Pulmonary artery endothelial cell (primary cell): Measurements from ENCODE around the gene TOM1L2. TPM values are rescaled to one million over a fixed set of nuclear protein-coding genes. Genes with fewer than 3 reads are reported as not detected.
"Not testable (repeated sequence)": the region's sequence is repeated elsewhere in the genome, so short reads cannot be mapped to it uniquely, and the experiment has no call there.

ENCODE experiments used
- DNase-seq: peaks from one replicate; pipeline ENCODE4 v3.0.0-alpha.2; 2011; ENCODE audit warnings: low read depth, low spot score
- total RNA-seq: library from RNA; depleted of rRNA; stranded (reverse); fragments of >200 nt; gene quantifications from 2 replicates; pipeline ENCODE4 v1.2.3, GENCODE V29; 2014

The TOM1L2 gene
- total RNA-seq, 1 donor from 2014 or later = 14.3 TPM

DNA sequence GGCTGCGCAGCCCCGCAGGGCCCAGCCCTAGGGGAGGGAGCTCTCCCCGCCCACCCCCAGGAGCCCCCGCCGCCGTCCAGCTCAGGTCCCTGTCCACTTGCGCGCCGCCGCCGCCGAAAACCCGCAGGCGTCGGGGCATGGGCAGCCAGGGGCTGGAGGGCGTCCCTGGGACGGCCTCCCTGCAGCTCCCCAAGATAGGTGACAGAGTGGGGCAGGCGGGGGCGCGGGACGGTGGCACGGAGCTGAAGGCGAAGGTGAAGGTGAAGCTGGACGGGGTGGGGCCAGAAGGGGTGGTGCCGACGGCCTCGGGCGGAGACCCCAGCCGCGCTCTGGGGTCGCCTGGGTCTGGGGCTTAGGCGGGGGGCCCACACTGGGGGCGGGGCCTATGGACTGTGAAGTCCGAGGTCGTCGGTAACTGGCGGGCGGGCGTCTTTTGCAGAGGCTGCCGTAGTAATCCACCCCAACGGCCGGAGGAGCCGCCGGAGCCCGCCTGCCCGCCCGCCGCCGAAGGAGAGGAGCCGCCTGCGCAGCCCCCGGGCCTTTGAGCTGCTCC, 162.6 kb downstream of the TOM1L2 start:
- no peak for DNase-seq

DNA sequence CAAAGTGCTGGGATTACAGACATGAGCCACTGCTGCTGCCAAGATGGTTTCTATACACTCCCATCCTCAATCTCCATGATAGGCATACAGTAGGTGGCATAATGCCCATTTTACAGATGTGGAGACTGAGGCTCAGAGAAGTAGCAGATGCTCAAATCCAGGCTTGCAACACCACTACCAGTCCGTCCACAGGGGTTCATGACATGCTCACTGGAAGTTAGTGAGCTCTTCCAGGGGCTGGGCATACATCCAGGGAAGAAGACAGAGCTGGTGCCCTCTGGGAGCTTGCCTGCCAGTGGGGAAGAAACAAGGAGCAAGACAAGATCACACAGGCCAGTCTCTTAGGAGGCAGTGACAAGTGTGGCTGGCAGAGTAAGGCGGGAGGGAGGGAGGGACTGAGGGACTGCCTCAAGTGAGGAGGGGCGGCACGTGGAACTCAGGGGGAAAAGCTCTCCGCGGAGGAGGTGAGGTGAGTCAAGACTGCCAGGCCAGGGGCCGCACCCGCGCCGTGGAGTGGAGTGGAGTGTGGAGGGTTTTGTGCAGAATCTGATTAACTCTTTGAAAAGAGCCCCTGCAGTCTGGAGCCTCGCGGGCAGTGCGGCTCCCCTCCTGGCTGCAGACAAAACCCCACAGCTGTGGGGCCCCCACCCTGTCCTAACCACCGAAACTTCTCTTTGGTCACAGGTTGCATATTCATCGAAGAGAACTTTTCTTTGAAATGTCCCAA, 163.3 kb downstream of the TOM1L2 start:
- no peak for DNase-seq

DNA sequence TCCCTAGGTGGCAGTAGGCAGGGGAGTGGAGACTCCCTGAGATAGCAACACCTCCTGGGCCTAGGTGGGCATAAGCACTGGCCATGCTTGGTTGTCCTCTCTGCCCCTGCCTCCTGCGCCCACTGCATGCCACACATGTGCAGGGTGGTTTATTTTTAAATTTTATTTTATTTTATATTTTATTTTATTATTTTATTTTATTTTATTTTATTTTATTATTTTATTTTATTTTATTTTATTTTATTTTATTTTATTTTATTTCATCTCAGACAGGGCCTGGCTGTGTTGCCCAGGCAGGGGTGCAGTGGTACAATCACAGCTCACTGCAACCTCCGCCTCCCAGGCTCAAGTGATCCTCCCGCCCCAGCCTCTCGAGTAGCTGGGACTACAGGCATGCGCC, 164.0 kb downstream of the TOM1L2 start:
- DNase-seq = not testable (repeated sequence)

DNA sequence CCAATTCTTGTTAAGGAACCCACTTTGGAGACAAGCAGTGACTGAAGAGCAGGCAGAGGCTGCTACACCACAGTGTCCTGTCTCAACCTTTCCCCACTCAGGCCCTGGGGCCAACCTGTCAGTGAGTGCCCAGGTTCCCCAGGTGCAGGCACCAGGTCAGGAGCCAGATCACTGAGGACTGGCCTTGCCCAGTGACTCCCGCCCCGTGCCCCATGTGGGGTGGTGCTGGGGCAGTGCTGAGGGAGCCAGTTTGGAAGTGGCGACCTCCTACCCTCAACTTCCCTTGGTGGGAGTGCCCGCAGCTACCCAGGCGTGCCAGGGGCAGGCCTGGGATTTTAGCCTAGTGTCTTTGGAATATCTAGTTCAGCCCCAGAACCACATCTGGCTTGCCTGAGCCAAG, 164.8 kb downstream of the TOM1L2 start:
- no peak for DNase-seq

DNA sequence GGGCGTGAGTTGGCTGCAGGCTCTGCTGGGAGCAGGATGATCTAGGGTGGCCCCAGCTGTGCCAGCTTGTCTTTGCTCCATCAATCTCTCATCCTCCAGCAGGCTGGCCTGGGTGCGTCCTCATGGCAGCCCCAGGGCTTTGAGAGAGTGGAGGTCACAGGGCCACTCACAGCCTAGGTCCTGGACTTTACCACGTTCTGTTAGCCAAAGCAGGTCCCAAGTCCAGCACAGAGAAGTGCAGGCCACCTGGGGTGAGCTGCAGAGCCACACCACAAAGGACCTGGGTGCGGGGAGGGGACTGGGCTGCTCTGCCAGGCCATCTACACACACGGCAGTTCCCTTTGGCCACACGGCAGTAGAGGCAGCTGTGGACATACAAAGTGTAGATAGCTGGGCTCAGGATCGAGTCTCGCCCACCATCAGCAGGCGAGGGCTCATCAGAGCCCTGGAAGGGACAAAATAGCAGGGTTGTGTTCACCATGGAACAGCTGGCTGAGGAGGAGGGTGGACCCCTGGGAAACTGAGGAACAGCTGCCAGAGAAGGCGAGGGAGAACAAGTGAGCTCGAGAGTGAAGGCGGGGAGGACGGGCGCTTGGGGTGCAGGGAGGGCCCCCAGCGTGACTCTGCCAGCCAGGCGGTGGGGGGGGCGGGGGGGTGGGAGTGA, 165.5 kb downstream of the TOM1L2 start:
- DNase-seq = no peak

DNA sequence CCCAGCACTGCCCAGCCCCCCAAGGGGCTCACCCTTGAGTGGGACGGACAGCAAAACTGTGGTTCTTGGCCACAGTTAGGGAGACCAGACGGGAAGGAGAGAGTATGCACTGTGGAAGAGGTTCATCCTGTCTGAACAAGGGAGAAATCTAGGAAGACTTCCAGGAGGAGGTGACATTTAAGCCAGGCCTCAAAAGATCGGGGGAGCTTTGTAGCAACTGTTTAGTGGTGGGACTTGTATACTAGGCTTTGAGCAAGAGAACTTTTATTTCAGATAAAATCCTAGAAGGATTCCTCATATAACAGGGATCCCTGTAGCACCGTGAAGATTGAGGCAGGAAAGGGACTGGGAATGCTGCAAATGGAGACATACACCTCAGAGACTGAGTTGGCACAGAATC, 166.2 kb downstream of the TOM1L2 start:
- DNase-seq = no peak

DNA sequence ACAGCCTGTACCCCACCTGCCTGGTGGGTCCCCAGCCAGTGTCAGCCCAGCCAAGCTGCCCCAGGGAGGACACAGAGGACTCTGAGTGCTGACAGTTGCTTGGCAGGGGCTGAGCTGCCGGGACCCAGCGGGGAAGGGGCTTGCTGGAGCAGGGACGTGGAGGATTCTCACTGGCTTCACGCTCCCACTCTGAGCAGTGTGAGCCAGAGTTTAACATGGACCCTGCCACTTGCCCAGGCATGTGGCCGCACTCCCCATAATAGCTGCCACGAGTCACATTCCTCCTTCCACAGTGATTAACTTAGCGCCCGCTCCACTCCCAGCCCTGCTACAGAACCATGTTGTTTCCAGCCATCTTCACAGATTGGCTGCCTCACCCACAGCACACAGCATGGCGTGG, 166.6 kb downstream of the TOM1L2 start:
- no peak for DNase-seq

DNA sequence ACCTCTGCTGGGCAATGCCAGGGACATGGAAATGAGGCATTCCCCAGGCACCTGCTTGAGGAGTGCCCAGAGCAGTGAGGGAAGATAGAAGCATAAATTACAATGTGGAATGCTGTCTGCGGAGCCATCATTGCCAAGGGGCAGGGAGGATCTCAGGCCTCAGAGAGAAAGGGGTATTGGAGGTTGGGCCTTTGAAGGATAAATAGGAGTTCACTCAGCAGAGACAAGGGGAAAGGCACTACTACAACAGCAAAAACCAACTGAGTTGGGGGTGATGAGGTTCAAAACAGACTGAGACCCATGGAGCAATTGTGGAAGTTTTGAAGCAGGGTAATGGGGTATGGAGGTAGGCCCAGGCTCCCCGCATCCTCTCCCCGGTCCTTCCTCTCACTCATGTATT, 168.2 kb downstream of the TOM1L2 start:
- DNase-seq = no peak

DNA sequence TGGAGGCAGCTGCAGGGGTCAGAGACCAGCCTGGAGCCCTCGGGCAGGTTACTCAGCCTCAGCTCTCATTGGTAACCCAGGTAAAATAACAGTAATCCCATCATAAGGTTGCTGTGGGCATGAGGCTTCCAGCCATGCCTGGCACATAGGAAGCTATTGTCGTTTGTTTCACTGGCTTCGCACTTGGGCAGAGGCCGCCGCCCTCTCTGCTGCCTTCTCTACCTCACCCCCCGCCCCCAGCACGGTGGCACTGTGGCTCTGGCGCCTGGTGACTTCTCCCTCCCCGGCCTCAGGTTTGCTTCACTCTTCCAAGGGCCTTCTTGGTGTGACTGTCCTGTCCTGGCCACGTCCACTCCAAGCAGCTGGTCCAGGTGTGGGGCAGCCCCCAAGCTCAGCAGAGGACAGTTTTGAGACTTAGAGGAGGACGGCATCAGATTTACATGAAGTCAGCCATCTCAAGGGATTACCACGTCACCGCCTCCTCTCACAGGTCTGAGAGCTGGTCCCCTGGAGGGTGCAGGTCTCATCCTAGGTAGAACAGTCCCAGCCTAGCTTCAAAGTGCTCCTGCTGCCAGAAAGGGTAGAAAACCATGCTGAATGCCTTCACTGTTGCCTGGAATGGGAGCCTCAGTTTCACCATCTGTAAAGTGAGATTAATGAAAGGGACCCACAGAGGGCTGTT, 170.3 kb downstream of the TOM1L2 start:
- no peak for DNase-seq

DNA sequence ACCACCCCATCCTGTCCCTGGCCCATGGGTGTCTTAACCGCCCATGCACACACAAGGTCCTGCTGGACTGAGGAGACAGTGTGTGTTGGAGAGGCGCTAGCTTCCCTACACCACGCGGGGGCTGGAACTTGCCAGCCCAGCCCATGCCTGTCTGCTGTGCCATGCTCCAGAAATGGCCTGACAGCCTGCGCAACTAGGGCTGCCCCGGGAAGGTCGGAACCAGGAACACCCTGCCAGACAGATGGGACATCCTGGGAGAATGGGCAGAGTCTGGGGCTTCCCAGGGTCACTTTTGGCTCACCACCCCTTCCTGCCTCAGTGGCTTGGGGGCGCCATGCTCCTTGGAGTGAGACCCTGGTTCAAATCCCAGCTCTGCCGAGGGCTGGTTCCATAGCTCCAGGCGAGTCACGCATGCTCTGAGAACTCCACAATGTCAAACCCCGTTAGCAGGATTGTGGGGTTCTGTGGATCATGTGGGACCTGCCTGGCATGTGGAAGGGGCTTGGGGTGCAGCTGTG, 171.6 kb downstream of the TOM1L2 start:
- no peak for DNase-seq

DNA sequence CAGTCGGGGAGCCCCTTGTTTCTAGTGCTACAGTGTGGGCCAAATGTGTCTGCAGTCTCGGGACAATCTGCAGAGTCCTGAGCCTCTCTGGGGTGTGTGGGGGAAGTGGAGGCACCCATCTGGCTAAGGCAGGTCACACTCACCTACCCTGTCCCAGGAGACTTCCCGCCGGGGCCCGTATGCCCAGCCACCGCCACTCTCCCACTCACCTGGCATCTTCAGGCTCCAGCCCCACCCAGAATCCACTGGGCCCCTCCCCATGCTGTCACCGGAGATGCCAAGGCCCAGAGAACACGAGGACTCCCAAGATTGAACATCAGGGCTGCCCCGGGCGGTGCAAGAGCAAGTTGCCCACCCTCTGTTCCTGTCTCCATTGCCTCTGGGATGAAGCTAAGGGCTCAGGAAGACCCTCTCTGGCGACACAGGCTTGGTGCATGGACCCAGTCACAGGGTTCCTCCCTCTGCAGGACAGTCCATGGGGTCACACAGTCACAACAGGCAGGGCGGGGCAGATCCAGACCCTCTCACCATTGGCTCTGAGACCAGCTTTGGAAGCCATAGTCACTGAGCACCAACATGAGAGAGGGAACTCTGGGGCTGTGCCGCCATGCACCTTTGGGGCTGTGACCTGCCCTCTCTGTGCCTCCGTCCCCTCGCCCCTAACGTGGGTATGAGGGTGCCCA, 173.5 kb downstream of the TOM1L2 start:
- no peak for DNase-seq

DNA sequence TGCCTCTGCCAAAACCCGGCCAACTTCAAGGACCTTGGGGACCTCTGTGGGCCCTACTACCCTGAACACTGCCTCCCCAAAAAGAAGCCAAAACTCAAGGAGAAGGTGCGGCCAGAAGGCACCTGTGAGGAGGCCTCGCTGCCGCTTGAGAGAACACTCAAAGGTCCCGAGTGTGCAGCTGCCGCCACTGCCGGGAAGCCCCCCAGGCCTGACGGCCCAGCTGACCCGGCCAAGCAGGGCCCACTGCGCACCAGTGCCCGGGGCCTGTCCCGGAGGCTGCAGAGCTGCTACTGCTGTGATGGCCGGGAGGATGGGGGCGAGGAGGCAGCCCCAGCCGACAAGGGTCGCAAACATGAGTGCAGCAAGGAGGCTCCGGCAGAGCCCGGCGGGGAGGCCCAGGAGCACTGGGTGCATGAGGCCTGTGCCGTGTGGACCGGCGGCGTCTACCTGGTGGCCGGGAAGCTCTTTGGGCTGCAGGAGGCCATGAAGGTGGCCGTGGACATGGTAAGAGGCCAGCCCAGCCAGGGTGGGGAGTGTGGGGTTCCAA, 174.1 kb downstream of the TOM1L2 start:
- no peak for DNase-seq

DNA sequence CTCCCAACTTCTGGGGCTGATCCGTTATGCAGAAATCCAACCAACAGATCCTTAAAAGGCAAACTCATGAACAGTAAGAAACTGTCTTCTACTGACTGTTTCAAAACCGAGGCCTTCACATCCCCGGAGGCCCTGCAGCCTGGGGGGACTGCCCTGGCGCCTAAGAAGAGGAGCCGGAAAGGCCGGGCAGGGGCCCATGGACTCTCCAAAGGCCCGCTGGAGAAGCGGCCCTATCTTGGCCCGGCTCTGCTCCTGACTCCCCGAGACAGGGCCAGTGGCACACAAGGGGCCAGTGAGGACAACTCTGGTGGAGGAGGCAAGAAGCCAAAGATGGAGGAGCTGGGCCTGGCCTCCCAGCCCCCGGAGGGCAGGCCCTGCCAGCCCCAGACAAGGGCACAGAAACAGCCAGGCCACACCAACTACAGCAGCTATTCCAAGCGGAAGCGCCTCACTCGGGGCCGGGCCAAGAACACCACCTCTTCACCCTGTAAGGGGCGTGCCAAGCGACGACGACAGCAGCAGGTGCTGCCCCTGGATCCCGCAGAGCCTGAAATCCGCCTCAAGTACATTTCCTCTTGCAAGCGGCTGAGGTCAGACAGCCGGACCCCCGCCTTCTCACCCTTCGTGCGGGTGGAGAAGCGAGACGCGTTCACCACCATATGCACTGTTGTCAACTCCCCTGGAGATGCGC, 174.9 kb downstream of the TOM1L2 start:
- DNase-seq = no peak

DNA sequence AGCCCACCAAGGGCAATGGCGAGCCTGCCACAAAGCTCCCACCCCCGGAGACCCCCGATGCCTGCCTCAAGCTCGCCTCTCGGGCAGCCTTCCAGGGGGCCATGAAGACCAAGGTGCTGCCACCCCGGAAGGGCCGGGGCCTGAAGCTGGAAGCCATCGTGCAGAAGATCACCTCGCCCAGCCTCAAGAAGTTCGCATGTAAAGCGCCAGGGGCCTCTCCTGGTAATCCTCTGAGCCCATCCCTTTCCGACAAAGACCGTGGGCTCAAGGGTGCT, 175.5 kb downstream of the TOM1L2 start:
- no peak for DNase-seq

DNA sequence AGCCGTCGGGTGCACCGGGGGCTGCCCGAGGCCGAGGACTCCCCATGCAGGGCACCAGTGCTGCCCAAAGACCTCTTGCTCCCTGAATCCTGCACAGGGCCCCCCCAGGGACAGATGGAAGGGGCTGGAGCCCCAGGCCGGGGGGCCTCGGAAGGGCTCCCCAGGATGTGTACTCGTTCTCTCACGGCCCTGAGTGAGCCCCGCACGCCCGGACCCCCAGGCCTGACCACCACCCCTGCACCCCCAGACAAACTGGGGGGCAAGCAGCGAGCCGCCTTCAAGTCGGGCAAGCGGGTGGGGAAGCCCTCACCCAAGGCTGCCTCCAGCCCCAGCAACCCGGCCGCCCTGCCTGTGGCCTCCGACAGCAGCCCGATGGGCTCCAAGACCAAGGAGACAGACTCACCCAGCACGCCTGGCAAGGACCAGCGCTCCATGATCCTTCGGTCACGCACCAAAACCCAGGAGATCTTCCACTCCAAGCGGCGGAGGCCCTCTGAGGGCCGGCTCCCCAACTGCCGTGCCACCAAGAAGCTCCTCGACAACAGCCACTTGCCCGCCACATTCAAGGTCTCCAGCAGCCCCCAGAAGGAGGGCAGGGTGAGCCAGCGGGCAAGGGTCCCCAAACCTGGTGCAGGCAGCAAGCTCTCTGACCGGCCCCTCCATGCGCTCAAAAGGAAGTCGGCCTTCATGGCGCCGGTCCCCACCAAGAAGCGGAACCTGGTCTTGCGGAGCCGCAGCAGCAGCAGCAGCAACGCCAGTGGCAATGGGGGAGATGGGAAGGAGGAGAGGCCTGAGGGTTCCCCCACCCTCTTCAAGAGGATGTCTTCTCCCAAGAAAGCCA, 176.0 kb downstream of the TOM1L2 start:
- no peak for DNase-seq

DNA sequence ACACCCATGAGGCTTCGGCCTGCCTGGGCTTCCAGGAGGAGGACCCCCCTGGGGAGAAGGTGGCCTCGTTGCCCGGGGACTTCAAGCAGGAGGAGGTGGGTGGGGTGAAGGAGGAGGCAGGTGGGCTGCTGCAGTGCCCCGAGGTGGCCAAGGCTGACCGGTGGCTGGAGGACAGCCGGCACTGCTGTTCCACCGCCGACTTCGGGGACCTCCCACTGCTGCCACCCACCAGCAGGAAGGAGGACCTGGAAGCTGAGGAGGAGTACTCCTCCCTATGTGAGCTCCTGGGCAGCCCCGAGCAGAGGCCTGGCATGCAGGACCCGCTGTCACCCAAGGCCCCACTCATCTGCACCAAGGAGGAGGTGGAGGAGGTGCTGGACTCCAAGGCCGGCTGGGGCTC, 176.9 kb downstream of the TOM1L2 start:
- DNase-seq = no peak

DNA sequence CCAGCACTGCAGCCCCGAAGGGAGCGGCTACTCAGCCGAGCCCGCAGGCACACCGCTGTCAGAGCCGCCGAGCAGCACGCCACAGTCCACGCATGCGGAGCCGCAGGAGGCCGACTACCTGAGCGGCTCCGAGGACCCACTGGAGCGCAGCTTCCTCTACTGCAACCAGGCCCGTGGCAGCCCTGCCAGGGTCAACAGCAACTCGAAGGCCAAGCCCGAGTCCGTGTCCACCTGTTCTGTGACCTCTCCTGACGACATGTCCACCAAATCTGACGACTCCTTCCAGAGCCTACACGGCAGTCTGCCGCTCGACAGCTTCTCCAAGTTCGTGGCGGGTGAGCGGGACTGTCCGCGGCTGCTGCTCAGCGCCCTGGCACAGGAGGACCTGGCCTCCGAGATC, 177.8 kb downstream of the TOM1L2 start:
- DNase-seq = no peak
